Mesodermal cell (in vitro differentiated cells): ENCODE data around the gene AKAP1.

Experiments
- H3K27ac ChIP-seq: 2 replicates; pipeline ENCODE4 v1.7.0; 2013; ENCODE audit warnings: mild to moderate bottlenecking, low read depth, low read length, moderate library complexity; ENCODE audit not compliant: severe bottlenecking
- H3K36me3 ChIP-seq: 2 replicates; pipeline ENCODE4 v1.7.1; 2013; ENCODE audit warnings: mild to moderate bottlenecking, low read length, moderate library complexity; ENCODE audit not compliant: control insufficient read depth, insufficient read depth
- H3K4me1 ChIP-seq: one replicate; pipeline ENCODE4 v1.7.1; 2013; ENCODE audit warnings: mild to moderate bottlenecking, low read length; ENCODE audit not compliant: insufficient read depth, control insufficient read depth, poor library complexity, severe bottlenecking
- H3K4me3 ChIP-seq: 2 replicates; pipeline ENCODE4 v1.7.0; 2013; ENCODE audit warnings: low read length, control low read depth, mild to moderate bottlenecking; ENCODE audit not compliant: insufficient read depth, poor library complexity, severe bottlenecking; ENCODE audit errors: extremely low read depth
- H3K9me3 ChIP-seq: 2 replicates; pipeline ENCODE4 v1.7.1; 2013; ENCODE audit warnings: mild to moderate bottlenecking, low read length, moderate library complexity; ENCODE audit not compliant: control insufficient read depth
- WGBS, 2 experiments: methylation state at CpG; one replicate each; pipeline ENCODE4 v1.1.5; 2013; ENCODE audit warnings: missing lambda C conversion rate in 2 of 2; ENCODE audit not compliant: insufficient coverage in 2 of 2; 5-methylcytosine and 5-hydroxymethylcytosine counted together

The AKAP1 gene

GRCh38 chr17:57048096-57048495, 37.0 kb upstream of the AKAP1 start:
- Histone ChIP-seq H3K27ac (no peak overlapping the region), H3K4me3 (no peak overlapping the region), H3K36me3 (no peaks in the 10 kb centered on the region), H3K4me1 (no peaks in the 10 kb centered on the region), H3K9me3 (no peaks in the 10 kb centered on the region)
- 87% methylated on average over 2 of the region's 2 CpGs; no CpG with 5 or more reads in 1 of the 2 experiments for WGBS, 2 experiments

GRCh38 chr17:57050306-57050705, 34.7 kb upstream of the AKAP1 start:
- Histone ChIP-seq H3K27ac (no peak overlapping the region), H3K9me3 (no peaks in the 10 kb centered on the region), H3K36me3 (no peaks in the 10 kb centered on the region), H3K4me1 (no peaks in the 10 kb centered on the region), H3K4me3 (no peak overlapping the region)
- WGBS, 2 experiments = 79 to 80% methylated on average over 5 of the region's 5 CpGs

GRCh38 chr17:57051886-57052361, 33.1 kb upstream of the AKAP1 start:
- no peaks in the 10 kb centered on the region for H3K9me3 ChIP-seq
- H3K27ac ChIP-seq = no peak overlapping the region
- H3K4me1 ChIP-seq = no peaks in the 10 kb centered on the region
- WGBS, 2 experiments = 89 to 93% methylated on average over 4 to 5 of the region's 5 CpGs
- H3K36me3 ChIP-seq = no peaks in the 10 kb centered on the region
- no peak overlapping the region for H3K4me3 ChIP-seq

GRCh38 chr17:57062865-57063264, 22.2 kb upstream of the AKAP1 start:
- no peak overlapping the region for H3K27ac ChIP-seq
- H3K4me1 ChIP-seq = no peaks in the 10 kb centered on the region
- H3K4me3 ChIP-seq = no peak overlapping the region
- WGBS, 2 experiments = no CpG with 5 or more reads among the region's 2 CpGs
- no peaks in the 10 kb centered on the region for H3K9me3 ChIP-seq
- no peaks in the 10 kb centered on the region for H3K36me3 ChIP-seq

- Histone ChIP-seq H3K4me1 (peaks cover 4% of the 10 kb centered on the region), H3K27ac (no peak overlapping the region), H3K36me3 (no peaks in the 10 kb centered on the region), H3K4me3 (no peak overlapping the region), H3K9me3 (no peaks in the 10 kb centered on the region)
- WGBS, 2 experiments = 89 to 96% methylated on average over 4 of the region's 4 CpGs
These were observed 17.9 kb upstream of the AKAP1 start for GRCh38 chr17:57067162-57067561.

- Histone ChIP-seq H3K4me3 (no peak overlapping the region), H3K36me3 (no peaks in the 10 kb centered on the region), H3K27ac (no peak overlapping the region), H3K4me1 (peaks cover 4% of the 10 kb centered on the region), H3K9me3 (no peaks in the 10 kb centered on the region)
- WGBS, 2 experiments = no CpG with 5 or more reads among the region's 1 CpG
These were observed 17.3 kb upstream of the AKAP1 start for GRCh38 chr17:57067781-57068180.

GRCh38 chr17:57068222-57068658, 16.8 kb upstream of the AKAP1 start:
- peaks cover 4% of the 10 kb centered on the region for H3K4me1 ChIP-seq
- H3K4me3 ChIP-seq = no peak overlapping the region
- WGBS, 2 experiments = 40% methylated on average over 1 of the region's 4 CpGs; no CpG with 5 or more reads in 1 of the 2 experiments
- no peaks in the 10 kb centered on the region for H3K9me3 ChIP-seq
- no peaks in the 10 kb centered on the region for H3K36me3 ChIP-seq
- H3K27ac ChIP-seq = no peak overlapping the region

- peak overlapping the region; percentile 16 for H3K27ac ChIP-seq
- H3K36me3 ChIP-seq = no peaks in the 10 kb centered on the region
- no peaks in the 10 kb centered on the region for H3K9me3 ChIP-seq
- no peak overlapping the region for H3K4me3 ChIP-seq
- WGBS, 2 experiments = 100% methylated on average over 1 of the region's 2 CpGs; no CpG with 5 or more reads in 1 of the 2 experiments
- peaks cover 4% of the 10 kb centered on the region for H3K4me1 ChIP-seq
These were observed 16.3 kb upstream of the AKAP1 start for GRCh38 chr17:57068707-57069106.

- Histone ChIP-seq H3K9me3 (no peaks in the 10 kb centered on the region), H3K27ac (peak overlapping the region; percentile 17)
- whole genome bisulfite sequencing, 2 experiments = 23 to 24% methylated on average over 2 to 3 of the region's 5 CpGs
These were observed 12.8 kb upstream of the AKAP1 start for GRCh38 chr17:57071991-57072944.

GRCh38 chr17:57073626-57074025, 11.4 kb upstream of the AKAP1 start:
- Histone ChIP-seq H3K27ac (no peak overlapping the region), H3K9me3 (no peaks in the 10 kb centered on the region), H3K4me3 (no peak overlapping the region), H3K36me3 (no peaks in the 10 kb centered on the region), H3K4me1 (peaks cover 4% of the 10 kb centered on the region)
- no CpG with 5 or more reads among the region's 2 CpGs for WGBS, 2 experiments

More at GRCh38 chr17:57071991-57072944, 12.8 kb upstream of the AKAP1 start:
- H3K4me3 ChIP-seq = no peak overlapping the region
- no peaks in the 10 kb centered on the region for H3K36me3 ChIP-seq
- H3K4me1 ChIP-seq = peaks cover 4% of the 10 kb centered on the region

- Histone ChIP-seq H3K4me3 (no peak overlapping the region), H3K9me3 (no peaks in the 10 kb centered on the region), H3K4me1 (no peaks in the 10 kb centered on the region), H3K27ac (no peak overlapping the region), H3K36me3 (no peaks in the 10 kb centered on the region)
- no CpG with 5 or more reads among the region's 3 CpGs for WGBS, 2 experiments
These were observed 9.9 kb upstream of the AKAP1 start for GRCh38 chr17:57075193-57075592.
